Endothelial cell of hepatic sinusoid (primary cell): Measurements from ENCODE around the gene IHH.

Experiments used
- in situ Hi-C: cut with HindIII; loops from 2 replicates; pipeline ENCODE4 v1.10.0; 2017; ENCODE audit warnings: low sequenced_read_pairs

The IHH gene

DNA sequence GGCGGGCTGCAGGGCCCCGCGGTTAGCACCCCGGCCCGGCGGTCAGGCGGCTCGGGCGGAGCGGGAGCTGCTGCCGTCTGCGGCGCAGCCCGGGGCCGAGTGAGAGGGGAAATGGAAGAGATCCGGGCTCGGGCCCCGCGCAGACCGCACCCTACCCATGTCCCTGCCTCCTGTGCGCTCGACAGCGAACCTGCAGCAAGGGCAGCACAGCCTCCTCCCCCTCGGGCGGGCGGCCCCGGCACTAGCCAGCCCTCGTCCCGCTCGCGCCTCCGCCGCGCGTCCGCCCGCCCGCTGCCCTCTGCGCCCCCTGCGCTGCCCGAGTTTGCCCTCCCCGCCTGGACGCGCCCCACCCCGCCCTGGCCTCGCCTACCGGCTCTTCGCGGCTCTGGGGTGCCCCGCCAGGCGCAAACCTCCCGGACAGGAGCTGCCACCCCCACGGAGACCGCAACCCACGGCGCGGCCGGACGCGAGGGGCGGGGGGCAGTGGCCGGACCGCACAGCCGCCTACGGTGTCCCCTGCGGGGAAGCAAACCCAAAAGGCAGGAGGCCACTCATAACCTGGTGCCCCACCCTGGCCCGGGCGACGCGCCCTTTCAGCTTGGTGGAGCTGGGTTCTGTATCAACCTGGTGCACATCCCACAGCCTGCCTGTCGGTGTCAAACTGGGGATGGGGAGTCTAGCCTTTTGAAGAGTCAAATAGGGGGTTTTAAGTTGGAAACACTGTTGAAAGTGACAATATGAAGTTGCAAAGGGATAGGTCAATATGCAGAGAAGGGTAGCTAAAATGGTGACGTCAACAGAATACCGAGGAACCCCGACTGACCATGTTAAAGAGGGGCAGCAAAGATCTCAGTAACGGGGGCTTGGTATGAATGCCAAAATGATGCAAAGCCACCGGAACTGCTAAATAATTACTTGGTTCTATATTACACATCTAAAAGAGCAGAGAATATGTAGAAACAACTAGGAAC is at the start of gene IHH:
Gene IHH (minus strand): TSS at position 101 of the 971 bp plus-strand sequence. CDS start 454 bp downstream, outside the sequence.
- in situ Hi-C loops: loop anchor here (5.0 to 25.0 kb wide), 2 partner anchors 46 to 276 kb away; partner anchors contain the start of gene RESP18

DNA sequence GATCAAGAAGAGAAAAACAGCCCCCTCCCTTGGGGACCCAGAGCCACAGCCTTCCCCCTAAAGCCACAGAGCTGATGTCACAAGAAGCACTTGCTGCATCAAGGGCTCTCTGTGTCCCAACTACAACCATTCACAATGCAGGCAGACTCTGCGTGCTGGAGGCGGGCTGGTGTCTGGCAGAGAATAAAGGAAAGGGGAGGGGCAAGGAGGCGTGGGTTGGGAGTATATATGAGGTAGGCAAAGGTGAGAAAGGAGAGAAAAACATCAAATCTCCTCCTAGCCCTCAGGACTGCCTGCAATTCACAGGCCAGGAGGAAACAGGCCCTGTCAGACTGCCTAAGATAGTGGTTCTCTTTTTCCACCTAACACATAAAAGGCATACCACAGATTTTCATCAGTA is 48.8 kb upstream of the IHH start:
- in situ Hi-C loops: loop anchor here (5.0 kb wide), 1 partner anchor 47 kb away; the partner anchor contains the start of gene IHH

DNA sequence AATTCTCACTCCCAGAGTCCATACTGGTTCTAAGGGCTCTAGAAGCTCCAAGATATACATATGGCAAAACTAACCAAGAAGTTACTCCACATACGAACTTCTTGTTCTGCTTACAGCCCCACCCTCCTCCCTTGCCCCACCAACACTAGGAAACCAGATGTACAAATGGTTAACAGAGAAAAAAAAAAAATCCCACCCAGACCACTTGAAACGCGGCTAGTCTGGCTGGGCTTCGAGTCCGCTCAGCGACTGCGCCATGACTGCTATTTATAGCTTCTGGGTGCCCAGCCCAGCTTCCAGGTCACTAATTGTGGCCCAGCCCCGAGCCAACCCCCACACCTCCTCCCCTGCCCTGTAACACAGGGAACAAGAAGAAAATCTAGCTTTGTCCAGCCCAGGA is 47.0 kb upstream of the IHH start:
- in situ Hi-C loops: loop anchor here (5.0 kb wide), 1 partner anchor 45 kb away; the partner anchor contains the start of gene IHH

DNA sequence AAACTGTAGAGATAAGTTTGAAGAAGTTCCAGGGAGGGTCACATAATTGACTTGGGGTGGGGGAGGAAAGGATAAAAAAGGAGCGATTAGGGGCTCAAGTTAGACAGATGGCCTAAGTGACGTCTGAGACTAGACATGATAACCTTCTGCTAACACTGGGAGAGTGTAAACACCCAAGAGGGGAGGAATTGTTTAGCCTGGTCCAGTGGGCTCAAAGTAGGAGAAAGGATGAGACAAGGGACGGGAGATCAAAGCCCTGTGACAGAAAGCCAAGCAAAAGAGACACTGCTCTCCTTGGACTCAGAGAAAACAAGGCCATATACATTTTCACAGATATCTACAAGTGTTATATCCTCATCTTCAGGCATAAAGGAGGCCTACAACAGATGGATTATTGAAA is 45.5 kb upstream of the IHH start:
- in situ Hi-C loops: loop anchor here (5.0 kb wide), 1 partner anchor 44 kb away; the partner anchor contains the start of gene IHH

DNA sequence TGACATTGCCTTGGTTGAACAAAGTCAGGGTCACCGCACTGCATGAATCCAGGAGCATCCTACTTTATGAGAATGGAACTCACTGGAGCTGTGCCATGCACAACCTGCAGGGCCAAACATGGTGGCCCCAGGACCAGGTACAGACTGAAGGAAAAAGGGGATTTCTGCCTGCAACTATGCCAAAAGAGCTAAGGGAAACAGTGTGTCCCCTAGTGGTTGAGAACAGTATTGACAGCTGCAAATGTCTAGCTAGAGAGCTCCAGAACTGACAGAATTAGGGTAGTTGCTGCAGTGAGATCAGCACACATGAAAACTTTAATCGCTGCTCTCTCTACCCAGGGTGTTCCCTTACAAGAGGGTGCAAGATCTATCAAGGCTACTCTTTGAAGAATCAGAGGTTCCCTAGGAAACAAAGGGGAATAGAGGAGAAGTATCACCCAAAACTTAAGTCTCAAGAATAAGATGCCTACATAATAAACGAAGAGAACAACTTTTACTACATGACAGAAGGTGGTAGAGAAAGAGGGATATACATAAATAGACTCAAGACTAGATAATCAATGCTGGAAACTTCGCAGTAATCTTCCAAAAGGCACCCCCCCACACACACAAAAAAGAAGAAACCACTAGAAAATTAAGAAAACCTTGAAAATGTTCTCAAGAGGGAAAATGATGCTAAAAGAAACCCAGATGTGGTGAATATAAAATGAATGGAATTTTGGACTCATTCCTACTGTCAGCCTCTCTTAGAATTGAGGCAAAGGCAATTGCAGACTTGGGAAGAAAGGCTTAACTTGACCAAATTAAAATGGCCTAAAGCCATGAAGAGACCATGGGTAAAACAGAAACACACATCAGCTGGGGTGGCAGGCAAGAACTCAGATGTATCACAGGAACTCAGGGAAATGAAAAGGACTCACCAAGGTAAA is 43.6 kb upstream of the IHH start:
- in situ Hi-C loops: loop anchor here (5.0 kb wide), 1 partner anchor 42 kb away; the partner anchor contains the start of gene IHH

DNA sequence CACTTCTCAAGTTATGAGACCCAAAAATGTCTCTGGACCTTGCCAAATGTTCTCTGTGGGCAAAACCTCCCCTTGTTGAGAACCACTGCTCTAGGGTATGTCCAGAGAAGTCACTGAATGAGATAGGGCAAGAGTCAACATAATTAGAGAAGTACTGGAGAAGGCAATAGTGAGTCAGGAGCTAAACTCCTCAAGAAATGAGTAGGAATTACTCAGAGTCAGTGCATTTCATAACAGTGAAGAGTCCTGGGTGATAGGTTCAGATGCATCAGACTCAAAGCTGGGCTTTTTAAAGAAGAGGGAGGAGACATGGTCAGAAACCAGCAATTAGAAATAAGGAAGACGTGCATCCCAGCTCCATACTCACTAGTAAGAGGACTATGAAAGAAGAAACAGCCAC is 38.6 kb upstream of the IHH start:
- in situ Hi-C loops: no loop called here

DNA sequence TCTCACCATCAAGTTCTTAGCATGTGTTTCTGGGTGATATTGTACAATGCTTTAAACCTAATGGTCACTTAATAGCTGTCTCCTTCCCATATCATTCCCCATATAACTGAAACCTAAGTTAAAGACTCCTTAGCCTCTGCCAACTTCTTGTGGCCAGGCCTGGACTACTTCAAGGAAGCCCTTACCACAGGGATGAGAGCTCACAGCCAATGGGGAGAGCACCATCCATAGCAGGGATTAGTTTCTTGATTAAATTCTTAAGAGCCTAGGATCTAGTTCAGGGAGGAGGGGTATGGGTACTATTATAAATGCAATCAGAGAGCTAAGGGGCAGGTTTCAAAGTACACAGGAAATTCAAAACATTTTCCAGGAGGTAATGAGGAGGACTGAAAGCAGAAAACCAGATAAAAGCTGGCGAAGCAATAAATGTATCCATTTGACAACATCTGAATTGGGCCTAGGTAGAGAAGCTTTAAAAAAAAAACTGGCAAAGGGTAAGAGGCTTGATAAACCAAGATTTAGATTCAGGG is 34.8 kb upstream of the IHH start:
- in situ Hi-C loops: no loop called here

DNA sequence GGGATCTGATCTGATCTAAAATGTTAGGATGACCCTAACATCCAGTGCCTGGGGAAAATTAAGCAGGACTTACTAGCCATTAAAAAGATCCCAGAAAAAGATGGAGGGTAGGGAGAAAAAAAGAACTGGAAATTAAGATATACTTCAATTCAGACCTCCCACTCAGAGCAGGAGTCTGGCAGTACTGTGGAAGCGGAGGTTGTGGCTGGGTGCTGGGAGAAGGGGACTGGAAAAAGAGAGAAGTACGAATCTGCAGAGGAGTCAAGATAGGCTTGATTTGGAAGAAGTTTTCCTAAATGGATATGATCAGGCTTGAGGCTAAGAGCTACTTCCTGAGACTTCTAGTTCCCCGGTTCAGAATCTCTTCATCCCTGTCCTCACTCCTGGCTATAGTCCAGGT is 33.5 kb upstream of the IHH start:
- in situ Hi-C loops: no loop called here

DNA sequence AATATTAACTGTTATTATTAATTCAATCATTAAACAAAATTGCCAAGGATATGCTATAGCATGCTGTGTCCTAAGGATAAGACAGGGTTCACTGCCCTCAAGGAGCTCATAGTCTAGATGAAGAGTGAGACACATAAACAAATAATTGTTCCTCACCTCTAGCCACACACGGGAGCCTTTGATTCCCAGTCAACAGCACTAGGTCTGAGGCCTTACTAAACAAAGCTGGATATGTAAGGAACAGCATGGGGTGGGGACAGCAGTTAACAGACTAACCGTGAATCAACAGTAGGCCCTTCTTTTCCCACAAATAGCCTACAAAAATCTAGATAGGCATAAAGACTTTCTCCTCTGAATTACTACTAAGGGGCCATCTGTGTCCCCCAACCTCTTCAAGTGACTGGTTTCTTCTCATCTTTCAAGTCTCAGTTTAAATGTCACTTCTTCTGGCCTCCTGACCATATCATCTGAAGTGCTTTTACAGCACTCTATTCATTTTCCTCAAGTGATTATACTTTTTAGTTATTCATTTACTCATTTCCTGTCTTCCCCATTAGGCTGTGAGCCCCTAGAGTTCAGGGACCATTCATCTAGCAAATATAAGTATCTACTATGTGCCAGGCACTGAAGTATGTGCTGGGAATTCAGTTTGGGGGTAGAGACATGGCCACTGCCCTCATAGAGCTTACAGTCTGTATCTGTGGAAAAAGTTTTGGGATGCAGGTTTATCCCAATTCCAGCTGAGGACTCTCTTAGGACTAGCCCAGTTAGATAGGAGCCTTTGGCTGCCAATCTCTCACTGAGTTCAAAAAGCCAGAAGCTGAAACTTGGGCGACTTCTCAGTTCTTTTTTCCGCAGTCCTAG is 29.9 kb upstream of the IHH start:
- in situ Hi-C loops: no loop called here

DNA sequence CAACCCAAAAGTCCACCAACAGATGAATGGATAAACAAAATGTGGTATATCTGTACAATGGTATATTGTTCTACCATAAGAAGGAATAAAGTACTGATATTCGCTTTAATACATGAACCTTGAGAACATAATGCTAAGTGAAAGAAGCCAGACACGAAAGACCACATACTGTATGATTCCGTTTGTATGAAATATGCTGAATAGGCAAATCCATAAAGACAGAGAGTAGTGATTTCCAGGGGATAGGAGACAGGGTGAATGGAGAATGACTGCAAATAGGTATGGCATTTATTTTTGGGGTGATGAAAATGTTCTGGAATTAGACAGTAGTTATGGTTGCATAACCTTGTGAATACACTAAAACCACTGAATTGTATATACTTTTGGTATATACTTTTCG is 28.6 kb upstream of the IHH start:
- in situ Hi-C loops: no loop called here

DNA sequence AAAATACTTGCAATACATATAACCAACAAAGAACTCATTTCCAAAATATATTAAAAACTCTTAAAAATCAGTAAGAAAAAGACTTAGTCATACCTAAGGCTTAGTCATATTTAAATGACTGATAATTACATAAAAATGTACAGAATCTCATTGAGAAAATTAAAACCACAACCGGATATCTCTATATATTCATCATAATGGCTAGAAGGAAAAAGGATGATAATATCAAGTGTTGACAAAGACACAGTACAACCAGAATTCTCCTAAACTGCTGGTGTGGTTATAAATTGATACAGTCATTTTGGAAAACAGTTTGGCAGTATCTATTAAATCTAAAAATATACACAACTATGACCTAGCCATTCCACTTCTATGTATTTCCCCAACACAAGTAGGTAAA is 27.1 kb upstream of the IHH start:
- in situ Hi-C loops: no loop called here

DNA sequence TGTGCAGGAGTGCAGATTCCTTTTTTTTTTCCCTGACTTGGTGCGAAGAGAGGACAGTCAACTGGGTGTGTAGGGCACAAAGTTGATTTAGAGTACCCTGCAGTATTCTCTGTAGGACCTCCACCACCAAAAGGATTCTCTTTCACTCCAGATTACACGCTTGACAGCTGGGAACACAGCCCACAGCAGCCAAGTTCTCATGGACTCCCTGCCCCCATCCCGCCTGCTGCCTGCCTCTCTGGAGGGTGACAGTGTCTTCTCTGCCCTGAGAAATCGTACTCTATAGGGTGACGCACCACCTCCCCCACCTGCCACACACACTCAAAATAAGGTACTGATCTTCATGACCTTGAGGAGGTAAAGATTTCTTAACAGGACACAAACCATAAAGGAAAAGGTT is 26.6 kb upstream of the IHH start:
- in situ Hi-C loops: no loop called here

DNA sequence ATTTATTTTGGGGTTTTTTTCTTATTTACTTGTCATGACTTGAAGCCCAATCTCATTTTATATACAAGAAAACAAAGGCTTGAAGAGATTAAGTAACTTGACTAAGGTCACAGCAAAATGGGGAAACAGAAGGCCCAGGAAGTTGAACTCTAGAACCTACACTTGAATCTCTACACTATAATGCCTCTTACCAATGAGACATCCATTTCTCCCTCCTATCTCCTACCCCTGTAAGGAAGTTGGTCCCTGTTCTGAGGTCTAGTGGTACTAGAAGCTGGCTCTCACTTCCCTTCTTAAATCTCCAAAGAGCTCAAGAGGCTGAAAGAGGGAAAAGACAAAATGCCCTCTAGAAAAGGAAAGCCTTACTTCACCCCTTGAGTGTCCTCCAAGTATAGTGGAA is 25.5 kb upstream of the IHH start:
- in situ Hi-C loops: no loop called here

DNA sequence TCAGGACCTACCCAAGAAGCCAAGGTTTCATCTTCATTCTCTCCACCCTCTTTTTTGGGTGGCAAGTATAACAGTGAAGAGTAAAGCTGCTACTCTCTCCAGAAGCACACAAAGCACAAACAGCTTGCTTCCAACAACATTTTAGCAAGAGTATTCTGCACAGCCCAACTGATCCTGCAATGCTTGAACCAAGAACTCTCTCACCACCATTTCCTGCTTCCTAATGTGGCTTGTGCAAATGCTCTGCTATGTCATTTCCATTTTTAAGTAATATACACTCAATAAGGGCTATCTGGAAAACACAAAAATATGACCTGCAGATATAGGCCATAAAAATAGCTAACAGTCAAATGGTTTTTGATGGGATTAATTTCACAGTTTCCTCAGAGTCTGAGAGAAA is 24.1 kb upstream of the IHH start:
- in situ Hi-C loops: no loop called here

DNA sequence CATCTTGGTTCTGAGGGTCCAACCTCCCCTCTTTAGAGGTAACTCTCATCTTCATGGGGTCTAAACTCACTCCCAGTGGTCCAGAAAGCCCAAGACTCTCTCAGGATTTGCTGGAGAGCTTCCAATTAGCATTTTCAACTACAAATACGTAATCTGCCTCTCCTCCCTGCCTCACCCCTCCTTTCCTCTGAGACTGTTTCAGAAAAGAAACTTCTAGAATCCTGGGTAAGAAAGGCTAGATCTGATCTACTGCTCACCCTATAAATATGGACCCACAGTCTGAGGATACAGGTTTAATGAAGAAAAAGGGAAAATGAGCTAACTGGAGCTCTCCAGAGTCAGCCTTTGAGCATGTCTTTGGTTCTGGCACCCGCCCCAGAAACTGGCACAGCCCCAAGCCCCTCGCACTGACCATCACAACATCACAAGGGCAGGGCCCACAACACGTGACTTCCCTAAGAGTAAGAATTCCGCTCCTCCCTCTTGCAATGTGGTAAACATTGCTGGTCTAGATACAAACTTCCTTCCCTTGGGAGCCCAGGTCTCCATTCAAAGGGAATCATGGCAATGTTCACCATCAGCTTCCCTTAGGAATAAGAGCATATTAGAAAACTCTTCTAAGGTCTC is 21.7 kb upstream of the IHH start:
- in situ Hi-C loops: no loop called here

DNA sequence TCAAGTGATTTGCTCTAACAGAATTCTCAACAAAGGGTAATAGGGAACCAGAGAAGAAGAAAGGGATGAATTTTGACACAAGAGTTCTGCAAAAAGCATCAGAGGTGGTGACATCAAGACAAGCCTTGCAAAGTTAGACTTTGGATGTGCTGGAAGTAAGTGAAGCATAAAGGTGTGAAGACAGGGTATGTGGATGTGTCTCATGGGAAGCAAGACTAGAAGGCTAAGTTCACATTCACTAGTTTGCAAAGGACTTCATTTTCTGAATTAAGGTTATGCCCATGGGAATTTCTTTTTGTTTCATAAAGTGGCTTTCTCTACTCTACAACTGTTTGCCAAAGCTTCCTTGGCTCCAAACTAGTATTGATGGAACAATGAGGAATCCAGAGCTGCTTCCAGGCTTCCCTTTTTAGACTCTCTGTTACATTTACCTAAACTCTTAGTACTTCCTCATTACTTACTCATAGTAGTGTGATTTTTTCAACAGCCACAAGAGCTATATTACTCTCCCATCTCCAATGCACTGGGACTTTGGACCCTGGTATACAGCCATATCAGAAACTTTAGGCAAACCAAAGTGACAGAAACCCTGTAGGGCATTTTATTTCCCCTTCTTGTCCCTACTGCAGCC is 21.1 kb upstream of the IHH start:
- in situ Hi-C loops: no loop called here

DNA sequence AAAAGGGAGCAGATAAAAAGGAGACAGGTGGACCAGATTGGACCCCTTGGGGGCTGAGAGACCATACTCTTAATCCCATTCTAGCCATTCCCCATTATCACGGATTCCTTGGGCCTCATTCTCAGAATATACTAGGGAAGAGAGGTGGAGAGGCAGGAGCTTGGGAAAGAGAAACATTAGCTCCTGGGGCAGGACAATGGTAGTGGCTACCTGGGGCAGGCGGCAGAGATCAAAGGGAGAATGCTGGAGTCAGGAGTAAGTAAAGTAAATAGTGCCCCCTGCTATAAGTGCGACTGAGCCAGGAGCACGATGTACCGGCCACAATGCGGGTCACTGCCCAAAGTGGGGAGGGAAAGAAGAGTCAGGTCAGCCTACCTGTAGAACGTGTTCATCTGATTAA is 20.4 kb upstream of the IHH start:
- in situ Hi-C loops: no loop called here

DNA sequence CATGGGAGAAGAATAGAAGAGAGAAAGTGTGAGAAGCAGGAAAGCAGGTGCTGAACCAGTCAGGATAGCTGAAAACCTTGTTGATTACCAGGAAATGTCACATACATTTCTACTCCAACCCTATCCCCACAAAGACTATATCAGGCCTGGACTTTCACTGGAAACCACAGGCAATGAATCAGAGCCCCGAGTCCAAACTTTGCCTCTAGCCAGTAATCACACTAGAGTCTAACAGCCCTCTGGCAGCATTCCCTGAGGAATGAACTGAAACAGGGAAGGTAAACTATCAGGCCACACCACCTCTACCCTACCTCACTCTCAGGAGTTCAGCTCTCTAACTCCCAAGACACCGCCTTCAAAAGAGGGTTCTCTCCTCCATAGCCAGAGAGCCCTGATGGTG is 18.7 kb upstream of the IHH start:
- in situ Hi-C loops: no loop called here

DNA sequence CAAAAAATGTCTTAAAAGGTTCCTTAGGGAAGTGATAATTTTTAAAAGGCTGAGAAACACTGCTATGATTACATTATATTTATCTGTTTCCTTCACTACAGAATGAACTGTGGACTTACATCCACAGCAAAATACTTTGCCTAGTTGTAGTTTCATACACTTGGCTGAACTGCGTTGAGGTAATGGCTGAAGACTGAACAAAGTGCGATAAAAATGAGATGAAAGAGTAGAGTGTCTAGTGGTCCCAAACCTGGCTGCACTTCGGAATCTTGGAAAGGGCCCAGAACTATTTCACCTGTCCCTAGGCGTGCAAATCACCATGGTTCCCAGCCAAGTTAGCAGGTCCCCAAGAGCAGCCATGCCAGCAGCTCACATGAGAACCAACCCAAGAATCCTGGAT is 18.2 kb upstream of the IHH start:
- in situ Hi-C loops: no loop called here
